Astrocyte (in vitro differentiated cells and primary cell): ENCODE results near the gene MTMR1.

ENCODE experiments used
- CTCF ChIP-seq: IDR thresholded peaks from 2 replicates; pipeline ENCODE4 v1.5.1; 2011; ENCODE audit warnings: low read depth, mild to moderate bottlenecking, inconsistent platforms, low read length, moderate library complexity; ENCODE audit not compliant: insufficient read depth
- EZH2 ChIP-seq: IDR thresholded peaks from 2 replicates; pipeline ENCODE4 v1.6.1; 2012; ENCODE audit warnings: mild to moderate bottlenecking, low read length, inconsistent platforms; ENCODE audit not compliant: insufficient read depth

GRCh38 chrX:150773634-150774033 lies 80.4 kb downstream of the MTMR1 start:
- TF ChIP-seq EZH2: no peak
- no peak for TF ChIP-seq CTCF
